Endothelial cell of umbilical vein (primary cell): ENCODE results near the gene EHBP1L1.

Source experiments
- EZH2 ChIP-seq: IDR thresholded peaks from 2 replicates; pipeline ENCODE4 v1.6.1; 2012; ENCODE audit warnings: borderline replicate concordance, low read depth, mild to moderate bottlenecking, moderate library complexity, low read length, inconsistent platforms; ENCODE audit not compliant: severe bottlenecking
- FOS ChIP-seq: IDR thresholded peaks from 2 replicates; pipeline ENCODE4 v1.6.1; 2011; ENCODE audit warnings: mild to moderate bottlenecking, low read length, moderate library complexity, borderline replicate concordance; ENCODE audit not compliant: insufficient read depth
- MYC ChIP-seq: IDR thresholded peaks from one replicate; pipeline ENCODE4 v1.6.1; 2011; ENCODE audit warnings: mild to moderate bottlenecking, low read depth, low read length
- POLR2A ChIP-seq: IDR thresholded peaks from 2 replicates; pipeline ENCODE4 v1.6.1; 2012; ENCODE audit warnings: low read depth, mild to moderate bottlenecking, control low read depth, low read length
- POLR2AphosphoS5 ChIP-seq: IDR thresholded peaks from 2 replicates; pipeline ENCODE4 v1.6.1; 2012; ENCODE audit warnings: low read depth, mild to moderate bottlenecking, control low read depth, low read length, moderate library complexity; ENCODE audit not compliant: insufficient read depth
- TF ChIP-seq, protein P1 (sequence below), 2 donors: IDR thresholded peaks; 1 replicate in 1 of 2; 2 replicates in 1 of 2; pipeline ENCODE4 v1.5.1; 2011; ENCODE audit warnings: low read length in 2 of 2, mild to moderate bottlenecking in 2 of 2, moderate library complexity in 2 of 2, control low read depth in 1 of 2, inconsistent platforms in 1 of 2, low read depth in 1 of 2; ENCODE audit not compliant: insufficient read depth in 1 of 2; ENCODE audit errors: extremely low read depth in 1 of 2
- TF ChIP-seq, protein P2 (sequence below): IDR thresholded peaks from 2 replicates; pipeline ENCODE4 v1.6.1; 2011; ENCODE audit not compliant: insufficient read depth, insufficient read length

DNA sequence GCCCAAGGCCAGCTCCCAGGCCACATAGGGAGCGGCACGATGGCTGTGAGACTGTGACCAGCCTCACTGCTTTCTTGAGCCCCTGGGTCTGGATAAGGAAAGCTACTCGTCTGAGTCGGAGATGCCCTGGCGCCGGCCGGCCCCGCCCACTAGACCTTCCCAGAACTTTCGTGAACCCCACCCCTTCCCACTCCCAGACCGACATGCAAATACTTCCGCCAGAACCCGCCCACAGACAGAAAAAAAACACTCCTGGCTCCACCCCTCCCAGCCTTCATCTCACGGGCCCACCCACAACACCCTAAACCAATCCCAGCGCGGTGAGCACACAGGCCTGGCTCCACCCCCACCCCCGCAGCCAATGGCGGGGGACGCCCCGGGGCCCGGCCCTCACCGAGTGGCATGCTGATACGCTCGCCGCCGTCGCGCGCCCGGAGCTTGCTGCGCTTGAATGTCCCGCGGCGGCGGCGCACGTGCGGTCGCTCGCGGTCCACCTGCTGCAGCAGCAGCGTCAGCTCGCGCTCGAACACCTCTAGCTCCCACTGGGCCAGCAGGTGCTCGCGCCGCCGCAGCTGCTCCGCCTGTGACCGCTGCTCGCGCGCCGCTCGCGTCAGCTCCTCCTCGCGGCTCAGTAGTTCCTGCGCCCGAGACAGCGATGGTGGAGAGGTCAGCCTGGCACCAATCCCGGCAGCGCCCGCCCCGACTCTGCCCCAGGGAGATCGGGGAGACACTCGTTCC is 31.2 kb downstream of the EHBP1L1 start:
- TF ChIP-seq POLR2AphosphoS5 (peak; percentile 68), POLR2A (peak; percentile 68), EZH2 (no peak), MYC (no peak), FOS (no peak)
- TF ChIP-seq, protein P1, sequence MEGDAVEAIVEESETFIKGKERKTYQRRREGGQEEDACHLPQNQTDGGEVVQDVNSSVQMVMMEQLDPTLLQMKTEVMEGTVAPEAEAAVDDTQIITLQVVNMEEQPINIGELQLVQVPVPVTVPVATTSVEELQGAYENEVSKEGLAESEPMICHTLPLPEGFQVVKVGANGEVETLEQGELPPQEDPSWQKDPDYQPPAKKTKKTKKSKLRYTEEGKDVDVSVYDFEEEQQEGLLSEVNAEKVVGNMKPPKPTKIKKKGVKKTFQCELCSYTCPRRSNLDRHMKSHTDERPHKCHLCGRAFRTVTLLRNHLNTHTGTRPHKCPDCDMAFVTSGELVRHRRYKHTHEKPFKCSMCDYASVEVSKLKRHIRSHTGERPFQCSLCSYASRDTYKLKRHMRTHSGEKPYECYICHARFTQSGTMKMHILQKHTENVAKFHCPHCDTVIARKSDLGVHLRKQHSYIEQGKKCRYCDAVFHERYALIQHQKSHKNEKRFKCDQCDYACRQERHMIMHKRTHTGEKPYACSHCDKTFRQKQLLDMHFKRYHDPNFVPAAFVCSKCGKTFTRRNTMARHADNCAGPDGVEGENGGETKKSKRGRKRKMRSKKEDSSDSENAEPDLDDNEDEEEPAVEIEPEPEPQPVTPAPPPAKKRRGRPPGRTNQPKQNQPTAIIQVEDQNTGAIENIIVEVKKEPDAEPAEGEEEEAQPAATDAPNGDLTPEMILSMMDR (IDR thresholded peaks at IDR 0.05; ENCODE audit: extremely low read depth in 1 of 2, insufficient read depth in 1 of 2, low read depth in 1 of 2, low read length in 2 of 2), result no peak
- TF ChIP-seq, protein P2, sequence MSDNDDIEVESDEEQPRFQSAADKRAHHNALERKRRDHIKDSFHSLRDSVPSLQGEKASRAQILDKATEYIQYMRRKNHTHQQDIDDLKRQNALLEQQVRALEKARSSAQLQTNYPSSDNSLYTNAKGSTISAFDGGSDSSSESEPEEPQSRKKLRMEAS, result peak; percentile 83
